Cardiac fibroblast (primary cell): ENCODE data around the gene HJV.

Experiments used
- DNase-seq, 2 donors: peaks; one replicate each; pipeline versions ENCODE4 v3.0.0 to v3.0.0-alpha.2; 2010; ENCODE audit warnings: low read depth in 2 of 2
- H3K4me3 ChIP-seq, 2 donors: replicated peaks in 1 of 2; 1 replicate in 1 of 2; 2 replicates in 1 of 2; pipeline ENCODE4 v1.5.1; 2011; ENCODE audit warnings: low read depth in 2 of 2, low read length in 2 of 2, mild to moderate bottlenecking in 2 of 2, moderate library complexity in 1 of 2
- CTCF ChIP-seq: IDR thresholded peaks from one replicate; pipeline ENCODE4 v1.5.1; 2011; ENCODE audit warnings: low read depth, mild to moderate bottlenecking, low read length, inconsistent platforms

Gene HJV

GRCh38 chr1:146019231-146020057 is 2.1 kb downstream of the HJV start:
- no peak for TF ChIP-seq CTCF
- DNase-seq, result no peak
- H3K4me3 ChIP-seq, result no peak overlapping the region

GRCh38 chr1:146016891-146017290 is 4.6 kb downstream of the HJV start:
- DNase-seq, result no peak
- no peak overlapping the region for H3K4me3 ChIP-seq
- TF ChIP-seq CTCF, result no peak

- no peak for DNase-seq
- no peak overlapping the region for H3K4me3 ChIP-seq
- no peak for TF ChIP-seq CTCF
Measured at GRCh38 chr1:146013559-146013922, 8.0 kb downstream of the HJV start.

GRCh38 chr1:146012703-146013558 is 8.6 kb downstream of the HJV start:
- peak; percentile 63 for TF ChIP-seq CTCF
- no peak overlapping the region for H3K4me3 ChIP-seq
- peak; percentile 81 to 93 for DNase-seq

GRCh38 chr1:146010126-146010738 is 11.3 kb downstream of the HJV start:
- no peak overlapping the region for H3K4me3 ChIP-seq
- TF ChIP-seq CTCF, result no peak
- no peak for DNase-seq

- no peak overlapping the region for H3K4me3 ChIP-seq
- no peak for DNase-seq
- no peak for TF ChIP-seq CTCF
Measured at GRCh38 chr1:146007489-146008133, 13.9 kb downstream of the HJV start.
